ENCODE data around the gene XXYLT1. TPM values are rescaled to one million over a fixed set of nuclear protein-coding genes. Genes with fewer than 3 reads are reported as not detected.

XXYLT1 gene
- total and polyA plus RNA-seq, 2 donors from 2014 or later: 5.7 to 10.7 TPM

DNA sequence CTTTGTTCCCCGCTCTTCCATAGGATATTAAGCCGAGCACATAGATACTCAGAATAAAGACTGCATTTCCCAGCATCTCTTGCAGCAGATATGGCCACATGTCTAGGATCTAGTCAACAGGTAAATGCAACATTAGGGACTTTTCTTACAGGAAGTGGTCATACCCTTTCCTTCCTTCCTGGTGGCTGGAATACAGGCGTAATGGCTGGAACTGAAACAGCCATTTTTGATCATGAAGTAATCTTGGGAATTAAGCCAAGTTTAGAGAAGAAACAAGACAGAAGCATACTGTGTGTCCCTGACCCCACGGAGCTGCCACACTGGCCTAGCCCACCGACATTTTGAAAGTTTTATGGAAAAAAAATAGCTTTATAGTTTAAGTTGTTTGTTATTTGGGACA lies 234.0 kb downstream of the XXYLT1 start:
- Histone ChIP-seq H3K9me3 (ENCODE audit: control insufficient read depth in 2 of 3, insufficient read depth in 1 of 3, low read length in 3 of 3) (no peaks in the 10 kb centered on the region), H3K4me1 (ENCODE audit: control insufficient read depth in 2 of 3, insufficient read depth in 2 of 3, low read depth in 1 of 3, low read length in 3 of 3) (peaks cover 0 to 6% (median 2%) of the 10 kb centered on the region in 3 donors), H3K36me3 (ENCODE audit: control insufficient read depth in 2 of 3, insufficient read depth in 3 of 3, low read length in 3 of 3) (no peaks in the 10 kb centered on the region), H3K27ac (ENCODE audit: low read depth in 2 of 2, low read length in 2 of 2) (no peak overlapping the region), H3K9ac (ENCODE audit: low read length in 3 of 3) (no peak overlapping the region), H3K4me3 (ENCODE audit: low read length in 3 of 3) (no peak overlapping the region), H3K27me3 (ENCODE audit: control insufficient read depth, insufficient read depth, low read length) (no peaks in the 10 kb centered on the region)
- intact Hi-C loops (cut with DNase I): no loop called here
- TF ChIP-seq CTCF (IDR thresholded peaks at IDR 0.05; ENCODE audit: borderline replicate concordance, extremely low read depth, insufficient read depth): no peak
- DNase-seq (no peak), FAIRE-seq (no peak)

DNA sequence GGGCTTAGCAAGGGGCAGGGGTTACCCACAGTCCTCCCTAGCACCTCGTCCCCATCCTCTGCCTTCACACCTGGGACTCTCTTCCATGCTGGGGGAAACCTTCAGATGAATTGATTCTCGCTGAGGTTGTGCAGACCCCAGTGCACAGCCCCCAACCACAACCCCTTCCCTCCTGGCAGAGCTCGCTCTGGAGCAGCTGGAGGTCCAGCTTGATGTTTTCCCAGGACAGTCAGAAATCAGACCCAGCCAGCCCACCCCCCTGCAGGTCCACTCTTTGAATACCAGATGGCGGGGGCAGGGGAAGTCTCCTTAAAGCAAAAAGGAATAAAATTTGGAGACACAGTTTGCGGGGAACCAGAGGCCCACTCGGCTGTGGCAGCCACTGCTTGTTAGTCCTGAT lies 234.4 kb downstream of the XXYLT1 start:
- DNase-seq: peak in 2 of 5 donors; percentile 4 to 24
- no peak for FAIRE-seq
- no peak overlapping the region for H3K9ac ChIP-seq (ENCODE audit: low read length in 3 of 3)
- H3K4me3 ChIP-seq (ENCODE audit: low read length in 3 of 3): no peak overlapping the region
- H3K27me3 ChIP-seq (ENCODE audit: control insufficient read depth, insufficient read depth, low read length): no peaks in the 10 kb centered on the region
- no peak overlapping the region for H3K27ac ChIP-seq (ENCODE audit: low read depth in 2 of 2, low read length in 2 of 2)
- no peak for TF ChIP-seq CTCF (IDR thresholded peaks at IDR 0.05; ENCODE audit: borderline replicate concordance, extremely low read depth, insufficient read depth)
- H3K9me3 ChIP-seq (ENCODE audit: control insufficient read depth in 2 of 3, insufficient read depth in 1 of 3, low read length in 3 of 3): no peaks in the 10 kb centered on the region
- intact Hi-C loops (cut with DNase I): no loop called here
- H3K4me1 ChIP-seq (ENCODE audit: control insufficient read depth in 2 of 3, insufficient read depth in 2 of 3, low read depth in 1 of 3, low read length in 3 of 3): peaks cover 0 to 8% (median 5%) of the 10 kb centered on the region in 3 donors
- H3K36me3 ChIP-seq (ENCODE audit: control insufficient read depth in 2 of 3, insufficient read depth in 3 of 3, low read length in 3 of 3): no peaks in the 10 kb centered on the region

DNA sequence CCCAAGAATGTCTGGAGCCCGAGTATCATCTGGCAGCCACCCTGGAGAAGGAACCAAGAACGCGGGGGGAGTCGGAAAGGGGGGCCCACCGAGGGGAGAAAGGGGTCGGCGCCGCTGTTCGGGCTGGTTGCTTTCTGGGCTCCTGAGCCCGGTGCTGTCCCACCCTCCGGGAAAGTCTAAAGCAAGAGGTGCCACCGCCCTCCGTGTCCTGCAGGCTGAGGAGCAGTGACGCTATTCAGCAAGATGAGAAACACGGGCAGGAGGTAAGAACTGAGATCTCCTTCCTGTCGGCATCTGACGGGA lies 234.8 kb downstream of the XXYLT1 start:
- no peak for FAIRE-seq

More for the DNA sequence above, 234.8 kb downstream of the XXYLT1 start:
- Histone ChIP-seq H3K27ac (ENCODE audit: low read depth in 2 of 2, low read length in 2 of 2) (no peak overlapping the region), H3K4me3 (ENCODE audit: low read length in 3 of 3) (no peak overlapping the region), H3K27me3 (ENCODE audit: control insufficient read depth, insufficient read depth, low read length) (no peaks in the 10 kb centered on the region), H3K9me3 (ENCODE audit: control insufficient read depth in 2 of 3, insufficient read depth in 1 of 3, low read length in 3 of 3) (no peaks in the 10 kb centered on the region), H3K36me3 (ENCODE audit: control insufficient read depth in 2 of 3, insufficient read depth in 3 of 3, low read length in 3 of 3) (no peaks in the 10 kb centered on the region), H3K4me1 (ENCODE audit: control insufficient read depth in 2 of 3, insufficient read depth in 2 of 3, low read depth in 1 of 3, low read length in 3 of 3) (peaks cover 0 to 8% (median 5%) of the 10 kb centered on the region in 3 donors), H3K9ac (ENCODE audit: low read length in 3 of 3) (no peak overlapping the region)
- intact Hi-C loops (cut with DNase I): no loop called here
- DNase-seq: peak in 1 of 5 donors; percentile 37
- TF ChIP-seq CTCF (IDR thresholded peaks at IDR 0.05; ENCODE audit: borderline replicate concordance, extremely low read depth, insufficient read depth): no peak
